Measurements from ENCODE around the gene SH3D21. TPM values are rescaled to one million over a fixed set of nuclear protein-coding genes. Genes with fewer than 3 reads are reported as not detected.

SH3D21 gene
- polyA plus RNA-seq, 1 donor: 24.2 TPM

DNA sequence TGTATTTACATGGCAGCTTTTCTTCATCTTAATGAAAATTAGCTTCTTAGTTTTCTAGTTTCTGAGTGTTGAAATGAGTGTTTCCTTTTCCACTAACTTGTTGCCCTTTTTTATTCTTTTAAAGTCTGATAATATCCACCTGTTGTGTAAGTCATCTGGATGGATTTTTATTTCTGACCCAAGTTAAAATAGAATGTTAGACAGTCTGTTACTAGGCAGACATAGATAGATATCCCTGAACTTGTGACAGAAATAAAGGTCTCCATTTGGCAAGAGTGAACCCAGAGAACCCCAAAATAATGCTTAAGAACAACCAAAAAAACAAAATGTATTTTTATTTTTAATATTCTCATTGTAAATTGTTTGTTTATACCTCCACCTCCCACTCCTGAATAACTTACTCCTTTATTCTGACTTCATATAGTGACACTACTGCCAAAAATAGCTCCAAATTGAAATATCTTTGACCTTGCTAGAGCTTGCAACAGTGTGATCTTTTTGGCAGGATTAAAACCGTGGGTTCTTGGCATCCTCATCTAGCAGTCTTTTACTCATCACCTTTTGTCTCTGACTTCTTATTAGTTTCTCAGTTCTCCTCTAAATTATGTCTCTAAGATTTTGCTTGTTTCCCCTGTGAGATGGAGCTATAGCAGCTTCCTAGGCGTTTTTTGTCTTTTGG lies 26.9 kb upstream of the SH3D21 start:
- WGBS (ENCODE audit: insufficient coverage, low lambda C conversion rate): 45% methylated on average over 2 of the region's 2 CpGs
- Histone ChIP-seq H3K27ac (ENCODE audit: low read length) (no peak overlapping the region), H3K4me1 (ENCODE audit: control insufficient read depth, insufficient read depth, low read length) (no peaks in the 10 kb centered on the region), H3K36me3 (ENCODE audit: control insufficient read depth, insufficient read depth, low read length) (peaks cover 26% of the 10 kb centered on the region), H3K27me3 (ENCODE audit: control insufficient read depth, insufficient read depth, low read length) (no peaks in the 10 kb centered on the region), H3K4me3 (ENCODE audit: low read length) (no peak overlapping the region), H3K9me3 (ENCODE audit: control insufficient read depth, low read depth, low read length) (no peaks in the 10 kb centered on the region)
- DNase-seq: no peak

DNA sequence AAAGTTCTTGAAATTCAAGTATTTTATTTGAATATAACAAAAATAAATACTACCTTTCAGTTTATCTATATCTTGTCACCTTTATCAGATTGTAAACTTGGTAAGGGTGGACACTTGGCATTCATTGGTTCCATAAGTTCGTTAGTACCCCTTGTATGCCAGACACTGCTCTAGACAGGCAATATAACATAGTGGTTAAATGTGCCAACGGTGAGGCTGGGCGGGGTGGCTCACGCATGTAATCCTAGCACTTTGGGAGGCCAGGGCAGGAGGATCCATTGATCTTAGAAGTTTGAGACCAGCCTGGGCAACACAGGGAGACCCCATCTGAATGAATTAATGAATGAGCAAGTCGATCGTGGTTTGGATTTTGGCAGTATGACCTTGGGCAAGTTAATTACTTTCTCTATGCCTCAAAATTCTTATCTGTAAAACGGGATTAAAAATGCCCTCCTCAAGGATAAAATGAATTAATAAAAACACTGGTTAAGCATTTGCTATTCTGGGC lies 26.3 kb upstream of the SH3D21 start:
- H3K27ac ChIP-seq (ENCODE audit: low read length): no peak overlapping the region
- no peaks in the 10 kb centered on the region for H3K4me1 ChIP-seq (ENCODE audit: control insufficient read depth, insufficient read depth, low read length)
- H3K27me3 ChIP-seq (ENCODE audit: control insufficient read depth, insufficient read depth, low read length): no peaks in the 10 kb centered on the region
- peaks cover 30% of the 10 kb centered on the region for H3K36me3 ChIP-seq (ENCODE audit: control insufficient read depth, insufficient read depth, low read length)
- H3K4me3 ChIP-seq (ENCODE audit: low read length): no peak overlapping the region
- DNase-seq: no peak
- WGBS (ENCODE audit: insufficient coverage, low lambda C conversion rate): no CpG with 5 or more reads among the region's 7 CpGs
- no peaks in the 10 kb centered on the region for H3K9me3 ChIP-seq (ENCODE audit: control insufficient read depth, low read depth, low read length)

DNA sequence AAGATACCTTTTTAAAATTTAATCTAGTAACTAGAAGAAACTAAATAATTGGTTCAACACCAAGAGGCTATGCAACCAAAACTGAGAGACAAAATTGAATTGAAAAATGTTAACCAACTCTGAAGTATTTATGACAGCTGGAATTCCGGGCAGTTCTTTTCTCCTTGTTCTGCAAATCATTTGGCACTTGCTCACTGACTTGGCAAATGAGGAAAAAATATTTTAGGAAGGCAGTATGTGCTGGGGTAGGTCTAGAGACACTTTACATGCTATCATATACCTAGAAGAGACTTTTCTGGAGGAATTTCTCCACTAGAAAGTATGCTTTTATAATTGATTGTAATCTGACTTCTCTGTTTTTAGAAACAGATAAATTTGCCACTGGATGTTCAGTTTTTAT lies 22.1 kb upstream of the SH3D21 start:
- peaks cover 49% of the 10 kb centered on the region for H3K36me3 ChIP-seq (ENCODE audit: control insufficient read depth, insufficient read depth, low read length)
- H3K4me1 ChIP-seq (ENCODE audit: control insufficient read depth, insufficient read depth, low read length): no peaks in the 10 kb centered on the region
- no peak overlapping the region for H3K27ac ChIP-seq (ENCODE audit: low read length)
- no peaks in the 10 kb centered on the region for H3K9me3 ChIP-seq (ENCODE audit: control insufficient read depth, low read depth, low read length)
- H3K27me3 ChIP-seq (ENCODE audit: control insufficient read depth, insufficient read depth, low read length): no peaks in the 10 kb centered on the region
- no peak overlapping the region for H3K4me3 ChIP-seq (ENCODE audit: low read length)
- 100% methylated on average over 1 of the region's 1 CpG for WGBS (ENCODE audit: insufficient coverage, low lambda C conversion rate)
- DNase-seq: no peak

DNA sequence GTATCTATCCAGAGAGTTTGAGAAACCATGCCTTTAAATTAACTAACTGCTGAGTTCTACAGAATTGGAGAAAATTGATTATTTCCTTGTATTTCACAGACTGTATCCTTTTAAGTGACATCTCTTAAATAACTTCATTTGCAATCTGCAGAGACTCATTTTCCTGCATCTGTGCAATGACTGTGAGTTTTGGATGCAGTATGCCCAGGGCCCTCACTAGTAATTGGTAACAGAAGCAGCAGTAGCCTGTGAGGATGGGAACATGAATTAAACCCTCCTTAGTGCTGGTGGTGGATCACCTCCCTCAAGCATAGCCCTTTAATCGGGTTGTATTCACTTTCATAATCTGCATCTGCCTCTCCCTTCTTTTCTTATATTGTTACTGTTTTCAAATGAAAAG lies 21.7 kb upstream of the SH3D21 start:
- no peak for DNase-seq
- Histone ChIP-seq H3K9me3 (ENCODE audit: control insufficient read depth, low read depth, low read length) (no peaks in the 10 kb centered on the region), H3K27ac (ENCODE audit: low read length) (no peak overlapping the region), H3K27me3 (ENCODE audit: control insufficient read depth, insufficient read depth, low read length) (no peaks in the 10 kb centered on the region), H3K36me3 (ENCODE audit: control insufficient read depth, insufficient read depth, low read length) (peaks cover 53% of the 10 kb centered on the region), H3K4me1 (ENCODE audit: control insufficient read depth, insufficient read depth, low read length) (no peaks in the 10 kb centered on the region), H3K4me3 (ENCODE audit: low read length) (no peak overlapping the region)
- 75% methylated on average over 1 of the region's 1 CpG for WGBS (ENCODE audit: insufficient coverage, low lambda C conversion rate)

DNA sequence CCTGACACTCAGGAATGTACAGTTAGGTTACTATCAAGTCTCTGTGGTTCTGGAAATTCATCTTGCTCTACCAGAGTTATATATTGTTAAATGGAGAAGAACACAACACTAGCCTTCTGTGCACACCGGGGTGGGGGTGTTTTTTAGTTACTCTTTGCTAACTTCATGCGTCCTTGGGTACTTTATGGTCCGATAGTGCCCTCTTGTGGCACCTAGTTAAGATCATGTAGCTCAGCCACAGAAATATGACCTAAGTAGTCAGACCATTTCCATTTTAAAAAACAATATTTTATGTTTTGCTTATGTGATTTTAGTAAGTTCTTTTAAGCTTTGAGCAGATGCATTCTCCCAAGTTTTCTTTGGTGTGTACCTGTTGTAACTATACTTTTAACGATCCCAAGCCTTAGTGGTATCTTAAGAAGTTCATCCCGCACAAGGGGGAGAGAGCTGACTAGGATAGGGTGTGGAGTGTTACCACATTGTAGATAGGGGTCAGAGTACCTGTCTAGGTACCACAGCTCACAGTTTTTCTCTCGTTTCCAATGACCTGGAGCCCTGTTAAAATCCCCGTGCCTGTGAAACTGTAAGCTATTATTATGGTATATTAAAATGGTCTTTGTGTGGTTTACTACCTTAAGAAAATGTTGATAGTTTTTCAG lies 20.6 kb upstream of the SH3D21 start:
- DNase-seq: peak; percentile 71 to 74
- Histone ChIP-seq H3K27me3 (ENCODE audit: control insufficient read depth, insufficient read depth, low read length) (no peaks in the 10 kb centered on the region), H3K36me3 (ENCODE audit: control insufficient read depth, insufficient read depth, low read length) (peaks cover 64% of the 10 kb centered on the region), H3K4me3 (ENCODE audit: low read length) (no peak overlapping the region), H3K27ac (ENCODE audit: low read length) (no peak overlapping the region), H3K9me3 (ENCODE audit: control insufficient read depth, low read depth, low read length) (no peaks in the 10 kb centered on the region), H3K4me1 (ENCODE audit: control insufficient read depth, insufficient read depth, low read length) (no peaks in the 10 kb centered on the region)
- WGBS (ENCODE audit: insufficient coverage, low lambda C conversion rate): 83% methylated on average over 1 of the region's 7 CpGs

DNA sequence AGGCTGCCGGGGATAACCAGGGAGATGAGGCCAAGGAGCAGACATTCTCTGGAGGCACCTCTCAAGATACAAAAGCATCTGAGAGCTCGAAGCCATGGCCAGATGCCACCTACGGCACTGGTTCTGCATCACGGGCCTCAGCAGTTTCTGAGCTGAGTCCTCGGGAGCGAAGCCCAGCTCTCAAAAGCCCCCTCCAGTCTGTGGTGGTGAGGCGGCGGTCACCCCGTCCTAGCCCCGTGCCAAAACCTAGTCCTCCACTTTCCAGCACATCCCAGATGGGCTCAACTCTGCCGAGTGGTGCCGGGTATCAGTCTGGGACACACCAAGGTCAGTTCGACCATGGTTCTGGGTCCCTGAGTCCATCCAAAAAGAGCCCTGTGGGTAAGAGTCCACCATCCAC lies 19.4 kb upstream of the SH3D21 start:
- WGBS (ENCODE audit: insufficient coverage, low lambda C conversion rate): no CpG with 5 or more reads among the region's 13 CpGs
- H3K4me1 ChIP-seq (ENCODE audit: control insufficient read depth, insufficient read depth, low read length): no peaks in the 10 kb centered on the region
- H3K27me3 ChIP-seq (ENCODE audit: control insufficient read depth, insufficient read depth, low read length): no peaks in the 10 kb centered on the region
- H3K27ac ChIP-seq (ENCODE audit: low read length): no peak overlapping the region
- no peaks in the 10 kb centered on the region for H3K9me3 ChIP-seq (ENCODE audit: control insufficient read depth, low read depth, low read length)
- no peak for DNase-seq
- H3K4me3 ChIP-seq (ENCODE audit: low read length): no peak overlapping the region
- H3K36me3 ChIP-seq (ENCODE audit: control insufficient read depth, insufficient read depth, low read length): peaks cover 71% of the 10 kb centered on the region

DNA sequence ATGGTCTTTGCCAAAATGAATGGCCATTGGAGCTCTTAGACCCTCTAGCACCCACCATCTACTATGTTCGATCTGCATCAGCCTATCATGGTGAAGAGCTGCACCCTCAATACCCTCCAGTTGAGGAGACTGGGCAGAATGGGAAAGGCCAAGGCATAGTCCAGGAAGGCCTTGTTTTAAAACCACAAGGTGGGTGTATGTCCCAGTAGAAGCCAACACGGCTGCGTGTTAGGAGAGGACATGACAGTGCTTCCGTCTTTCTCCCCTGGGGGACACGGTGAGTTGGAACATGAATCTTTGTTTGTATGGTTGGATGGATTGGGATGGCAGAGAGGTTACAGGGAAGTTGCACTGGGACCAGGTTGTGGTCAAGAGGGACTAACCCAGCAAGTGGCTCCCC lies 18.6 kb upstream of the SH3D21 start:
- Histone ChIP-seq H3K4me3 (ENCODE audit: low read length) (no peak overlapping the region), H3K27me3 (ENCODE audit: control insufficient read depth, insufficient read depth, low read length) (no peaks in the 10 kb centered on the region), H3K36me3 (ENCODE audit: control insufficient read depth, insufficient read depth, low read length) (peaks cover 75% of the 10 kb centered on the region), H3K9me3 (ENCODE audit: control insufficient read depth, low read depth, low read length) (no peaks in the 10 kb centered on the region), H3K4me1 (ENCODE audit: control insufficient read depth, insufficient read depth, low read length) (no peaks in the 10 kb centered on the region), H3K27ac (ENCODE audit: low read length) (no peak overlapping the region)
- WGBS (ENCODE audit: insufficient coverage, low lambda C conversion rate): no CpG with 5 or more reads among the region's 5 CpGs
- no peak for DNase-seq

DNA sequence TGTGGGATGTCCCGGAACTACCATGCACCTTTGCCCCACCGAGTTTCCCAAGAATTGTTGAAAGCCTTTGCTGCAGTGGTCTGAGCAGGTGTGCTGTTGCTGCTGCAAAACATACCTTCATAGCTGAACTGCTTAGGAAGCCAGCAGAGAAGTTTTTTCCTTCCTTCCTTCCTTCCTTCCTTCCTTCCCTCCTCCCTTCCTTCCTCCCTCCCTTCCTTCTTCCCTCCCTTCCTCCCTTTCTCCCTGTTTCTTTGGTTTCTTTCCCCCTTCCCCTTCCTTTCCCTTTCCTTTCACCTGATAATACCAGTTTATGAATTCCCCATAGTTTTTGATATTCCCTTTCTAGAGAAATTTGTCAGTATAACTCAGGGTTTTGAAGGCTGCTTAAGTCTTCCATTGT lies 10.8 kb upstream of the SH3D21 start:
- H3K4me1 ChIP-seq (ENCODE audit: control insufficient read depth, insufficient read depth, low read length): peaks cover 1% of the 10 kb centered on the region
- H3K27me3 ChIP-seq (ENCODE audit: control insufficient read depth, insufficient read depth, low read length): no peaks in the 10 kb centered on the region
- no CpG with 5 or more reads among the region's 2 CpGs for WGBS (ENCODE audit: insufficient coverage, low lambda C conversion rate)
- H3K27ac ChIP-seq (ENCODE audit: low read length): no peak overlapping the region
- H3K9me3 ChIP-seq (ENCODE audit: control insufficient read depth, low read depth, low read length): no peaks in the 10 kb centered on the region
- H3K4me3 ChIP-seq (ENCODE audit: low read length): no peak overlapping the region
- DNase-seq: no peak
- peaks cover 75% of the 10 kb centered on the region for H3K36me3 ChIP-seq (ENCODE audit: control insufficient read depth, insufficient read depth, low read length)

DNA sequence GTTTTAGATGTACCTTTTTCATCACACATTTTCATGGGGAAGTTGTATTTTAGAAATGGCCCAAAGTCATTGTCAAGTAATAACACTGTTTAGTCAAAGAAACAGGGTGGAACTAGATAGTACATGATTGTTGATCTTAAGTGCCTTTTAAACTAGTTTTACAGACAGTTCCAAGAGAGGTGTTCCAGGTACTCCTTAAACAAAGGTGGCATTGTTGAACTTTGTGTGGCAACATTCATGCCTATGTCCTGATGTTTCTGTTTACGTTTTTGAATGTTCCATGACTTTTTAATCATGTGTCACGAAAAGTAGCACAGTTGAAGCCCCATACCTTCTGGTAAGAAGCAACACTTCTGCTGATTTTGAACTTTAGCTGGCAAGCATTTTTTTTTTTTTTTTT lies 9.1 kb upstream of the SH3D21 start:
- no peak overlapping the region for H3K4me3 ChIP-seq (ENCODE audit: low read length)
- no peaks in the 10 kb centered on the region for H3K27me3 ChIP-seq (ENCODE audit: control insufficient read depth, insufficient read depth, low read length)
- H3K9me3 ChIP-seq (ENCODE audit: control insufficient read depth, low read depth, low read length): no peaks in the 10 kb centered on the region
- peaks cover 76% of the 10 kb centered on the region for H3K36me3 ChIP-seq (ENCODE audit: control insufficient read depth, insufficient read depth, low read length)
- no peak overlapping the region for H3K27ac ChIP-seq (ENCODE audit: low read length)
- peaks cover 18% of the 10 kb centered on the region for H3K4me1 ChIP-seq (ENCODE audit: control insufficient read depth, insufficient read depth, low read length)
- no peak for DNase-seq
- WGBS (ENCODE audit: insufficient coverage, low lambda C conversion rate): 63% methylated on average over 2 of the region's 2 CpGs

DNA sequence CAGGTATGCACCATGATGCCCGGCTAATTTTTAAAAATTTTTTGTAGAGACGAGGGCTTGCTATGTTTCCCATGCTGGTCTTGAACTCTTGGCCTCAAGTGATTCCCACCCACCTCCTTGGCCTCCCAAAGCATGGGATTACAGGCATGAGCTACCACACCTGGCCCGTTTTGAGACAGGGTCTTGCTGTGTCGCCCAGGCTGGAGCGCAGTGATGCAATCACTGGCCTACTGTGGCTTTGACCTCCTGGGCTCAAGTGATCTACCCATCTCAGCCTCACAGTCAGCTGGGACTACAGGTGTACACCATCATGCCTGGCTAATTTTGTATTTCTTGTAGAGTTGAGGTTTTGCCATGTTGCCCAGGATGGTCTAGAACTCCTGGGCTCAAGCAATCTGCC lies 7.5 kb upstream of the SH3D21 start:
- no CpG with 5 or more reads among the region's 5 CpGs for WGBS (ENCODE audit: insufficient coverage, low lambda C conversion rate)
- H3K4me1 ChIP-seq (ENCODE audit: control insufficient read depth, insufficient read depth, low read length): peaks cover 29% of the 10 kb centered on the region
- no peak for DNase-seq
- H3K9me3 ChIP-seq (ENCODE audit: control insufficient read depth, low read depth, low read length): no peaks in the 10 kb centered on the region
- peaks cover 73% of the 10 kb centered on the region for H3K36me3 ChIP-seq (ENCODE audit: control insufficient read depth, insufficient read depth, low read length)
- H3K27ac ChIP-seq (ENCODE audit: low read length): no peak overlapping the region
- no peak overlapping the region for H3K4me3 ChIP-seq (ENCODE audit: low read length)
- no peaks in the 10 kb centered on the region for H3K27me3 ChIP-seq (ENCODE audit: control insufficient read depth, insufficient read depth, low read length)

DNA sequence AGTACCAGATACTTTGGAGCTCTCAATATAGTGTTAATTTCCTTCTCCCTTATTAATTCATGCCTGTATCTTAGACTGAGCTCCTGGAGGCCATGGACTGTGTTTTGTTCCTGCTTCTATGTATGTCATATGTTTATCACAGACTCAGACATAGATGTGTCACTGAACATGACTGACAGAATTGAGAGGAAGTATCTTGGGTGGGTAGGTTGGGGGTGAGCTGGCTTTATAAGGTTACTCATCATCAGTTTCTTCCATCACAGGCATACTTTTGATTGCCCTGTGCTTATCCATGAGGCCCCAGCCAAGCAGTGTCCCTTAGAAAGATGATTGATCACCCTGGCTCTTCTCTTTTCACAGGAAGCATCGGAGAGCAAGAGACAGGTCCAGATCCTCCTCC lies 5.6 kb upstream of the SH3D21 start:
- no CpG with 5 or more reads among the region's 1 CpG for WGBS (ENCODE audit: insufficient coverage, low lambda C conversion rate)

More for the DNA sequence above, 5.6 kb upstream of the SH3D21 start:
- Histone ChIP-seq H3K27ac (ENCODE audit: low read length) (peak overlapping the region; percentile 93), H3K4me3 (ENCODE audit: low read length) (no peak overlapping the region), H3K4me1 (ENCODE audit: control insufficient read depth, insufficient read depth, low read length) (peaks cover 46% of the 10 kb centered on the region), H3K36me3 (ENCODE audit: control insufficient read depth, insufficient read depth, low read length) (peaks cover 68% of the 10 kb centered on the region), H3K9me3 (ENCODE audit: control insufficient read depth, low read depth, low read length) (no peaks in the 10 kb centered on the region), H3K27me3 (ENCODE audit: control insufficient read depth, insufficient read depth, low read length) (no peaks in the 10 kb centered on the region)
- no peak for DNase-seq

Measured in large intestine (tissue), 3 donors.